HepG2 (cell line): ENCODE measurements around the gene AMOT. TPM values are rescaled to one million over a fixed set of nuclear protein-coding genes. Genes with fewer than 3 reads are reported as not detected.

Source experiments
- ATAC-seq: fragments of 200-7000 bp; cut with Tn5 transposase; 3 replicates; pipeline ENCODE4 v1.9.1; 2020; ENCODE audit warnings: mild to moderate bottlenecking, moderate library complexity
- BruUV-seq: library from RNA; stranded (reverse); fragments of 400-500 nt; replicated peaks from 2 replicates; lab custom pipeline; 2021; lab: Mats Ljungman, UMichigan
- CTCF ChIA-PET: fragments of 300-600 bp; formaldehyde crosslinking; extraction: SDS; loops from one replicate; lab custom pipeline; 2021; ENCODE audit warnings: low total read pairs, inconsistent platforms, low intra/inter-chr PET ratio; lab: Yijun Ruan, JAX
- POLR2A ChIA-PET: fragments of 350-600 bp; sonication (Branson Sonifier 250); formaldehyde crosslinking; loops from one replicate; lab custom pipeline; 2020; ENCODE audit warnings: antibody characterized with exemption, inconsistent platforms; lab: Yijun Ruan, JAX
- DNase-seq: peaks from one replicate; pipeline ENCODE4 v3.0.0-alpha.2; 2015; ENCODE audit warnings: low spot score
- FAIRE-seq: peaks from 3 replicates; lab custom pipeline; 2011; peaks lifted over from hg19 to GRCh38; lab: Jason Lieb, UNC
- H2AFZ ChIP-seq: one replicate; pipeline ENCODE4 v1.6.1; 2011; ENCODE audit warnings: low read length, inconsistent platforms
- H3K27ac ChIP-seq: fragments of 300-600 bp; 3 replicates; pipeline ENCODE4 v1.8.0; 2011; ENCODE audit warnings: mixed run types, mild to moderate bottlenecking, mixed read lengths, low read length, inconsistent platforms; ENCODE audit not compliant: insufficient read depth; ENCODE audit errors: extremely low read length
- H3K27me3 ChIP-seq, 2 experiments: fragments of 200-600 bp in 1 of 2; 2 replicates in 1 of 2; 3 replicates in 1 of 2; pipeline versions ENCODE4 v1.6.0 to v1.8.0; 2011; ENCODE audit warnings: low read length in 2 of 2, mild to moderate bottlenecking in 2 of 2, moderate library complexity in 2 of 2, inconsistent platforms in 1 of 2; ENCODE audit not compliant: insufficient read depth in 2 of 2, control insufficient read depth in 1 of 2
- H3K36me3 ChIP-seq, 2 experiments: fragments of 200-600 bp in 1 of 2; replicated peaks in 1 of 2; 2 replicates in 1 of 2; 3 replicates in 1 of 2; pipeline versions ENCODE4 v1.5.1 to v1.8.0; 2011; ENCODE audit warnings: low read length in 2 of 2, inconsistent platforms in 1 of 2; ENCODE audit not compliant: insufficient read depth in 2 of 2, control insufficient read depth in 1 of 2
- H3K4me1 ChIP-seq: 2 replicates; pipeline ENCODE4 v1.5.1; 2012; ENCODE audit warnings: low read length, inconsistent platforms; ENCODE audit not compliant: insufficient read depth
- H3K4me2 ChIP-seq: 2 replicates; pipeline ENCODE4 v1.6.0; 2011; ENCODE audit warnings: low read depth, low read length, inconsistent platforms
- H3K4me3 ChIP-seq, 3 experiments: fragments of 200-600 bp in 1 of 3; sonication (generic), shearing (Covaris generic) in 1 of 3; replicated peaks in 1 of 3; 2 replicates each; pipeline ENCODE4 v1.5.1; 2011 to 2016; ENCODE audit warnings: low read length in 3 of 3, inconsistent platforms in 2 of 3, low read depth in 2 of 3, mild to moderate bottlenecking in 2 of 3, control low read depth in 1 of 3, mixed read lengths in 1 of 3; ENCODE audit not compliant: insufficient read depth in 1 of 3
- H3K79me2 ChIP-seq: one replicate; pipeline ENCODE4 v1.6.1; 2011; ENCODE audit warnings: low read length, inconsistent platforms; ENCODE audit not compliant: insufficient read depth
- H3K9ac ChIP-seq: 2 replicates; pipeline ENCODE4 v1.6.0; 2011; ENCODE audit warnings: mild to moderate bottlenecking, low read depth, low read length, inconsistent platforms; ENCODE audit not compliant: insufficient read depth
- H3K9me3 ChIP-seq: 2 replicates; pipeline ENCODE4 v1.5.1; 2012; ENCODE audit warnings: mild to moderate bottlenecking, low read length
- H4K20me1 ChIP-seq: 2 replicates; pipeline ENCODE4 v1.6.0; 2011; ENCODE audit warnings: inconsistent platforms, mild to moderate bottlenecking, low read length, moderate library complexity; ENCODE audit not compliant: insufficient read depth
- HNRNPH1 ChIP-seq: fragments of 200-400 bp; formaldehyde crosslinking; optimal IDR thresholded peaks from 2 replicates; pipeline ENCODE3; 2017; ENCODE audit warnings: mild to moderate bottlenecking, low read depth, low read length
- HNRNPK ChIP-seq: fragments of 200-400 bp; formaldehyde crosslinking; IDR thresholded peaks from 2 replicates; pipeline ENCODE4 v1.6.1; 2018; ENCODE audit warnings: low read length, low read depth, moderate library complexity, mild to moderate bottlenecking; ENCODE audit not compliant: poor library complexity, severe bottlenecking
- KAT2B ChIP-seq: fragments of 150-350 bp; IDR thresholded peaks from 2 replicates; pipeline ENCODE4 v1.6.1; 2014; ENCODE audit warnings: low read depth, low read length, borderline replicate concordance
- LCORL ChIP-seq, 2 experiments: fragments of 450-650 bp in 1 of 2; sonication (generic) in 1 of 2; formaldehyde crosslinking in 1 of 2; IDR thresholded peaks; 2 replicates each; pipeline versions ENCODE4 v1.5.0 to v1.6.1; 2017 to 2020; ENCODE audit warnings: antibody characterized with exemption in 1 of 2, missing genetic modification reagents in 1 of 2
- PHF5A ChIP-seq: IDR thresholded peaks from one replicate; pipeline ENCODE4 v1.6.1; 2018; ENCODE audit warnings: low read depth, missing genetic modification reagents; ENCODE audit not compliant: unreplicated experiment
- SMAD1 ChIP-seq: sonication (generic); formaldehyde crosslinking; IDR thresholded peaks from 2 replicates; pipeline ENCODE4 v1.4.0; 2020; ENCODE audit warnings: missing genetic modification reagents, low read depth, mild to moderate bottlenecking, borderline replicate concordance
- SP1 ChIP-seq, 2 experiments: fragments of 450-650 bp in 1 of 2; sonication (generic) in 1 of 2; formaldehyde crosslinking in 1 of 2; IDR thresholded peaks; 2 replicates each; pipeline versions ENCODE4 v1.4.0 to v1.6.1; 2016 to 2020; ENCODE audit warnings: missing genetic modification reagents in 1 of 2
- ZKSCAN5 ChIP-seq: sonication (generic); formaldehyde crosslinking; IDR thresholded peaks from 2 replicates; pipeline ENCODE4 v1.5.1; 2020; ENCODE audit warnings: mild to moderate bottlenecking, missing genetic modification reagents
- ZNF468 ChIP-seq: sonication (generic); formaldehyde crosslinking; IDR thresholded peaks from 2 replicates; pipeline ENCODE4 v1.8.0; 2022; ENCODE audit warnings: mild to moderate bottlenecking, moderate library complexity, missing genetic modification reagents
- WGBS: methylation state at CpG from one replicate; pipeline ENCODE4 v1.1.6; 2017; ENCODE audit warnings: low lambda C conversion rate; 5-methylcytosine and 5-hydroxymethylcytosine counted together
- in situ Hi-C: cut with HindIII; loops from 2 replicates; pipeline ENCODE4 v1.10.0; 2017; ENCODE audit warnings: low pct_unique_long_range_greater_than_20kb; ENCODE audit not compliant: extremely low pct_ligation_motif_present
- intact Hi-C: fragments of 100-400 bp; cut with micrococcal nuclease; formaldehyde crosslinking; loops from one replicate; pipeline ENCODE4 v1.10.0; 2022; ENCODE audit not compliant: unreplicated experiment
- polyA plus RNA-seq, 8 experiments: library from polyadenylated mRNA; depleted of rRNA in 3 of 8; stranded (reverse) in 7 of 8; unstranded in 1 of 8; fragments of >200 nt; fragmentation: Illumina TruSeq in 4 of 8; extraction: Trizol in 4 of 8; gene quantifications; 2 replicates each; pipeline versions ENCODE4 v1.2.1 to v1.2.3, GENCODE V29; 2011 to 2016; ENCODE audit warnings: low read depth in 4 of 8, missing spikeins in 1 of 8, mixed read lengths in 1 of 8; ENCODE audit not compliant: insufficient read depth in 1 of 8
- total RNA-seq, 5 experiments: library from RNA; depleted of rRNA; stranded (reverse); fragments of >200 nt; fragmentation: Illumina TruSeq; extraction: Trizol; gene quantifications; 2 replicates each; pipeline ENCODE4 v1.2.3, GENCODE V29; 2016; ENCODE audit warnings: low read depth in 1 of 5
- TF ChIP-seq, protein P1 (sequence below): sonication (generic); formaldehyde crosslinking; IDR thresholded peaks from 2 replicates; pipeline ENCODE4 v1.5.0; 2020; ENCODE audit warnings: missing genetic modification reagents, mild to moderate bottlenecking, borderline replicate concordance
- TF ChIP-seq, protein P2 (sequence below): sonication (generic); formaldehyde crosslinking; conservative IDR thresholded peaks from 2 replicates; pipeline ENCODE4 v1.8.1; 2023; ENCODE audit warnings: missing genetic modification reagents
- TF ChIP-seq, protein P3 (sequence below): sonication (generic); formaldehyde crosslinking; IDR thresholded peaks from 2 replicates; pipeline ENCODE4 v1.5.1; 2020; ENCODE audit warnings: mild to moderate bottlenecking, missing genetic modification reagents, moderate library complexity

Gene AMOT
- total and polyA plus RNA-seq, 2 of the 13 experiments (the other 11 are each of a cell fraction or from before 2014, with no cell fraction given), result 0.13 to 0.91 TPM

DNA sequence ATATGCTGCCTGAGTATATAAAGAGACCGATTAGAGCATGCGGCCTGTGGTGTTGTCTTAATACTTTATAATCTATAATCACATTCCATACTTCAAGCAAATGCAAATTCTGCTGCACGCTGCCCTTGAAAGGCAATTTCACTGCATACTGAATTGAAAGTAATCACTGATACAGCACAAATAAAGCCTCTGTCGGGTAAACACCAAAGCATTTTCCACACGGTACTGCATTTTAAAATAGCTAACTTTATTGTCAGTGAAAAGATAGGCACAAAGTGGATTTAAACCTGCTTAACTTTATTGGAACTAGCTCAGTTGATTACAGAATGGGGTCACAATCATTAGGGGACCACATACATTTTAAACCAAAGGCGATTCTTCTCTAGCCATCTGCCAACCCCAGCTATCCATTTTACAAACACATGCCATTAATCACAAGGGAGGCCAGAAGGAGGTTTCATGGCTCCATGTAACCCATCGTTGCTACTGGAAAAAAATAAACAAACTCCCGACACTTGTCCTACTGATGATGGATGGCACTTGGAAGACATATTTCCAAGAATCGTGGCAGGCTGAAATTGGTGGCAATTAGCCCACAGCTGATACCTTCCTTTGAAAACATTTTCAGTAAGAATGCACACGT is 65.9 kb downstream of the AMOT start:
- intact Hi-C loops, result no loop called here
- Histone ChIP-seq H3K4me3 (no peak overlapping the region), H3K27me3 (no peaks in the 10 kb centered on the region), H3K4me2 (no peak overlapping the region), H3K79me2 (no peaks in the 10 kb centered on the region), H3K27ac (no peak overlapping the region), H3K4me1 (no peaks in the 10 kb centered on the region), H4K20me1 (no peaks in the 10 kb centered on the region), H3K9ac (no peak overlapping the region), H3K9me3 (no peaks in the 10 kb centered on the region), H2AFZ (no peak overlapping the region), H3K36me3 (no peaks in the 10 kb centered on the region)
- no peak for TF ChIP-seq ZNF468 (CRISPR knock-in tag)
- no peak for TF ChIP-seq HNRNPH1
- no peak for TF ChIP-seq PHF5A
- TF ChIP-seq HNRNPK, result no peak
- TF ChIP-seq ZKSCAN5 (CRISPR knock-in tag), result no peak
- TF ChIP-seq SMAD1 (CRISPR knock-in tag), result no peak
- TF ChIP-seq KAT2B, result no peak
- DNase-seq (no peak), ATAC-seq (no peak), FAIRE-seq (no peak)
- POLR2A ChIA-PET, result no interaction called here
- in situ Hi-C loops, result no loop called here
- WGBS, result 65% methylated on average over 7 of the region's 10 CpGs
- CTCF ChIA-PET, result no interaction called here
- BruUV-seq, result no TSS peak

DNA sequence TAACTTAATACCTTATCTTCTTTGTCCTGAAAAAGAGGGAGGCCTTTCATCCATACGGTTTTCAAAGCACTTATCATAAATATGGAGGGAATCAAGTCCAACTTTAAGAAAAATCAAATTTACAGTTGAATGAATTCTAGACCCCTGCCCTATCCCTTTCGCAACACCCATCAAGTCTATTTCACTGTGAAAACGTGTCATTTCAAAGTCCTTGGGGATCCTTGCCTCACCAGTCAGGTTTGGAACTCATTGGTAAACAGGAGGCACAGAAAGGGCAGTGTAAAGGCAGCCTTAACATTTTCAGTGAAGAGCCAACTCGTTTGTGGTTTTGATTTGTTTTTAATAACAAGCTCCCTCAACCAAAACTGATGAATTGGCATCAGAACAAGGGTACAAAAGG is 66.5 kb downstream of the AMOT start:
- Histone ChIP-seq H3K36me3 (no peaks in the 10 kb centered on the region), H3K4me3 (no peak overlapping the region), H4K20me1 (no peaks in the 10 kb centered on the region), H3K9ac (no peak overlapping the region), H3K4me2 (no peak overlapping the region), H3K79me2 (no peaks in the 10 kb centered on the region), H2AFZ (no peak overlapping the region), H3K9me3 (no peaks in the 10 kb centered on the region), H3K4me1 (no peaks in the 10 kb centered on the region), H3K27me3 (no peaks in the 10 kb centered on the region), H3K27ac (no peak overlapping the region)
- 27% methylated on average over 4 of the region's 4 CpGs for WGBS
- in situ Hi-C loops (no loop called here), intact Hi-C loops (no loop called here)
- no peak for FAIRE-seq
- BruUV-seq, result no TSS peak
- DNase-seq, result no peak
- no peak for ATAC-seq
- CTCF ChIA-PET, result no interaction called here
- POLR2A ChIA-PET, result no interaction called here
- TF ChIP-seq LCORL (IDR thresholded peaks at IDR 0.05) (no peak), LCORL (CRISPR knock-in tag; IDR thresholded peaks at IDR 0.05) (no peak), SP1 (IDR thresholded peaks at IDR 0.05) (no peak), SP1 (CRISPR knock-in tag; IDR thresholded peaks at IDR 0.05) (no peak)
- TF ChIP-seq, protein P1, sequence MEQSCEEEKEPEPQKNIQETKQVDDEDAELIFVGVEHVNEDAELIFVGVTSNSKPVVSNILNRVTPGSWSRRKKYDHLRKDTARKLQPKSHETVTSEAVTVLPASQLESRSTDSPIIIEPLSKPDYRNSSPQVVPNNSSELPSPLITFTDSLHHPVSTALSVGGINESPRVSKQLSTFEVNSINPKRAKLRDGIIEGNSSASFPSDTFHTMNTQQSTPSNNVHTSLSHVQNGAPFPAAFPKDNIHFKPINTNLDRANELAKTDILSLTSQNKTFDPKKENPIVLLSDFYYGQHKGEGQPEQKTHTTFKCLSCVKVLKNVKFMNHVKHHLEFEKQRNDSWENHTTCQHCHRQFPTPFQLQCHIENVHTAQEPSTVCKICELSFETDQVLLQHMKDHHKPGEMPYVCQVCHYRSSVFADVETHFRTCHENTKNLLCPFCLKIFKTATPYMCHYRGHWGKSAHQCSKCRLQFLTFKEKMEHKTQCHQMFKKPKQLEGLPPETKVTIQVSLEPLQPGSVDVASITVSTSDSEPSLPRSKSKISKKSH (CRISPR knock-in tag), result no peak
- TF ChIP-seq, protein P2, sequence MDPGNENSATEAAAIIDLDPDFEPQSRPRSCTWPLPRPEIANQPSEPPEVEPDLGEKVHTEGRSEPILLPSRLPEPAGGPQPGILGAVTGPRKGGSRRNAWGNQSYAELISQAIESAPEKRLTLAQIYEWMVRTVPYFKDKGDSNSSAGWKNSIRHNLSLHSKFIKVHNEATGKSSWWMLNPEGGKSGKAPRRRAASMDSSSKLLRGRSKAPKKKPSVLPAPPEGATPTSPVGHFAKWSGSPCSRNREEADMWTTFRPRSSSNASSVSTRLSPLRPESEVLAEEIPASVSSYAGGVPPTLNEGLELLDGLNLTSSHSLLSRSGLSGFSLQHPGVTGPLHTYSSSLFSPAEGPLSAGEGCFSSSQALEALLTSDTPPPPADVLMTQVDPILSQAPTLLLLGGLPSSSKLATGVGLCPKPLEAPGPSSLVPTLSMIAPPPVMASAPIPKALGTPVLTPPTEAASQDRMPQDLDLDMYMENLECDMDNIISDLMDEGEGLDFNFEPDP (CRISPR knock-in tag), result no peak
- TF ChIP-seq, protein P3, sequence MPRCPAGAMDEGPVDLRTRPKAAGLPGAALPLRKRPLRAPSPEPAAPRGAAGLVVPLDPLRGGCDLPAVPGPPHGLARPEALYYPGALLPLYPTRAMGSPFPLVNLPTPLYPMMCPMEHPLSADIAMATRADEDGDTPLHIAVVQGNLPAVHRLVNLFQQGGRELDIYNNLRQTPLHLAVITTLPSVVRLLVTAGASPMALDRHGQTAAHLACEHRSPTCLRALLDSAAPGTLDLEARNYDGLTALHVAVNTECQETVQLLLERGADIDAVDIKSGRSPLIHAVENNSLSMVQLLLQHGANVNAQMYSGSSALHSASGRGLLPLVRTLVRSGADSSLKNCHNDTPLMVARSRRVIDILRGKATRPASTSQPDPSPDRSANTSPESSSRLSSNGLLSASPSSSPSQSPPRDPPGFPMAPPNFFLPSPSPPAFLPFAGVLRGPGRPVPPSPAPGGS (CRISPR knock-in tag), result no peak
